ENCODE data around the gene EIF4EBP3.
"Not testable (repeated sequence)": the region's sequence is repeated elsewhere in the genome, so short reads cannot be mapped to it uniquely, and the experiment has no call there.

Gene EIF4EBP3

DNA sequence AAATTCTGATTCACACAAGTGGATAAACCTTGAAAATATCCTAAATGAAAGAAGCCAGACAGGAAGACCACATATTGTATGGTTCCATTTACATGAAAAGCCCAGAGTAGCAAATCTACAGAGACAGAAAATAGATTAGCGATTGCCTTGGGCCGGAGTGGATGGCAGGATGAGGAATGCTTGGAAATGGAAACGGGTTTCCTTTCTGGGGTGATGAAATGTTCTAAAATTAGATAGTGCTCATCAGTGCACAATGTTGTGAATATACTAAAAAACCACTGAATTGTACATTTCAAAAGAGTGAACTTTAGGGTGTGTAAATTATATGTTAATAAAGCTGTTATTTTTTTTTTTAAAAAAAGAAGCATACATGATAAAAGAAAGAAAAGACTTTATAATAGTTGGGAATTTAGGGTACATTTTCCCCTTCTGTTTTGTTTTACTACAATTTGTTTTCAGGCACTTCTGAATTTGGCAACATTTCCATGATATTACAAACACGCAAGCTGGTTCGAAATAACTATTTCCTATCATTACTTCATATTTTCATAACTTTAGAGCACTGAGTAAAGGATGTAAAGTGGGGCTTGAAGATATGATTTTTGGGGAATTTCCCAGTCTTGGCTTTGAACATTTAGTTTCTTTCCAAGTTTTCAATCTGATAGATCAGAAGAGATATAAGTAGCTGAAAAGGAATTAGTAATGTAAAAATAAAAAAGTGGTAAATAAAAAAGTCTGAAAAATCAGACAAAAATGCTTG, 41.0 kb downstream of the EIF4EBP3 start:
- no peaks in the 10 kb centered on the region for H3K4me1 Mint-ChIP-seq
- H3K4me3 Mint-ChIP-seq, result no peak overlapping the region

DNA sequence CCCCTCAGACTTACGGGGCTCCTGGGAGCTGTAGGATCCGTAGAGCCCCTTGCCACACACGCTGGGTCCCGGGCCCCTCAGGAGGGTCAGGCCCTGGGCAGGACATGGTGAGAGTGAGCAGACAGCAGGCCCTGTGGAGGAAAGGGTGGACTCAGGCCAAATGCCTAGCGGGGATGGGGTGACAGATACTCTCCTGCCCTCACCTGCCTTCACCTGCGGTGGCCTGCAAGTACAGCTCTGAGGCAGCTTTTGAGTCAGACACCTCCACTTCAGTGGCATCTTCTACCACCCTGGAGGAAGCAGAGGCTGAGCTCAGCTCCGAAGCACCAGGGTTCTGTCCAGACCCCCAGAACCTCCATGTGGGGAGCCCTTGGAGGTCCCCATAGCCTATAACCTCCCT, 43.4 kb downstream of the EIF4EBP3 start:
- no peaks in the 10 kb centered on the region for H3K4me1 Mint-ChIP-seq
- no peak overlapping the region for H3K4me3 Mint-ChIP-seq
- no peaks in the 10 kb centered on the region for H3K9me3 Mint-ChIP-seq
- H3K27me3 Mint-ChIP-seq, result no peaks in the 10 kb centered on the region
- H3K36me3 Mint-ChIP-seq, result no peaks in the 10 kb centered on the region
- no peak overlapping the region for H3K27ac Mint-ChIP-seq

More for the DNA sequence above, 41.0 kb downstream of the EIF4EBP3 start:
- H3K27ac Mint-ChIP-seq, result no peak overlapping the region
- no peaks in the 10 kb centered on the region for H3K9me3 Mint-ChIP-seq
- no peaks in the 10 kb centered on the region for H3K27me3 Mint-ChIP-seq
- no peaks in the 10 kb centered on the region for H3K36me3 Mint-ChIP-seq

DNA sequence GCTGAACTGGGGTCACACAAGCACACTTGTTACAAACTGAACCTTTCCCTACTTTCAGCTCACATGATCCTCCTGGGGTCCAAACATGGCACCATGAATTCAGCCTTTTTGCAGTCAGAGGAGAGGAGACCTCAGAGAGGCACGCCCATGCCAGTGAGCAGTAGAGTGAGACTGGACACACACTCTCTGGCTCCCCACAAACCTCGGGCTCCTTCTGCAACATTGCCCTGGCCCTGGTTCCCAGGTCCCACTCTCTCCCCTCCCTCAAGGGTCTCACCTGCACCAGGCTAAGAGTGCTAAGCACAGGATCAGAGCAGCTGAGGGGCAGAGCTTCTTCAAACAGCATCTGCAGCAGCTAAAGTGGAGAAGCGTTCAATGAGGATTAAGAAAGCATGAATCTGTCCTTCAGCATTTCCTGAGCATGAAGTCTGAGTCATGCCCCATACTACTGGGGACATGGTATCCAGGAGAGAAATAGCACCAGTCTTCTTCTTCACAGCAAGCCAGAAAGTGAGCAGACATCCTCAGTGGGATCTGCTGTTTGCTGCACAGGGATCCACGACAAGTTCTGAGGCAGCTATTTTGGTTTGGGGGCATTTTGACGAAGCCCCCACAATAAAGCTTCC, 44.4 kb downstream of the EIF4EBP3 start:
- no peaks in the 10 kb centered on the region for H3K9me3 Mint-ChIP-seq
- no peak overlapping the region for H3K27ac Mint-ChIP-seq
- H3K4me1 Mint-ChIP-seq, result no peaks in the 10 kb centered on the region
- no peak overlapping the region for H3K4me3 Mint-ChIP-seq
- no peaks in the 10 kb centered on the region for H3K36me3 Mint-ChIP-seq
- H3K27me3 Mint-ChIP-seq, result no peaks in the 10 kb centered on the region

DNA sequence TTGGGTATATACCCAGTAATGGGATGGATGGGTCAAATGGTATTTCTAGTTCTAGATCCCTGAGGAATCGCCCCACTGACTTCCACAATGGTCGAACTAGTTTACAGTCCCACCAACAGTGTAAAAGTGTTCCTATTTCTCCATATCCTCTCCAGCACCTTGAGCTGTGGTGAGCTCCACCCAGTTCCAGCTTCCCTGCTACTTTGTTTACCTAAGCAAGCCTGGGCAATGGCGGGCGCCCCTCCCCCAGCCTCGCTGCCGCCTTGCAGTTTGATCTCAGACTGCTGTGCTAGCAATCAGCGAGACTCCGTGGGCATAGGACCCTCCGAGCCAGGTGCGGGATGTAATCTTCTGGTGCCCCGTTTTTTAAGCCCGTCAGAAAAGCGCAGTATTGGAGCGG, 45.6 kb downstream of the EIF4EBP3 start:
- not testable (repeated sequence) for H3K27me3 Mint-ChIP-seq, H3K4me3 Mint-ChIP-seq, H3K4me1 Mint-ChIP-seq, H3K9me3 Mint-ChIP-seq, H3K36me3 Mint-ChIP-seq, H3K27ac Mint-ChIP-seq

DNA sequence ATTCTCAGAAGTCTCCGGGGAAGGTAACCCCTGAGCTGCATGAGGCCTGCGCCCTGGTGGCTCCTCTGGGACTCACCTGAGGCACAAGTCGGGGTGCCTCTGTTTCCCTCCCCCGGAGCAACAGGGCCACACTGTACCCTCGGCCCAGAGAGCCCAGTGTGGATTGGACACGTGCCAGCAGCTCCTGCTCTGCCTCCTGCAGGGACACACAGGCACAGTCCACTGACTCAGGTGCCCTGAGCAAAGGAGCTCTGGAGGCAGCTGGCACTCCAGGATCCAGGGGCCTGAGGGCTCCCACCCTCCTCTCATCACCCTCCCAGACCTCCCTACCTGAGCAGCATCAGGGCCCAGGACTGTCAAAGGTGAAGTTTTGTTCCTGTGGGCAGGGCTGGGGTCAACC, 46.7 kb downstream of the EIF4EBP3 start:
- H3K4me3 Mint-ChIP-seq, result no peak overlapping the region
- no peaks in the 10 kb centered on the region for H3K4me1 Mint-ChIP-seq
- H3K27ac Mint-ChIP-seq, result no peak overlapping the region
- H3K36me3 Mint-ChIP-seq, result peaks cover under 1% of the 10 kb centered on the region
- no peaks in the 10 kb centered on the region for H3K27me3 Mint-ChIP-seq
- H3K9me3 Mint-ChIP-seq, result no peaks in the 10 kb centered on the region

DNA sequence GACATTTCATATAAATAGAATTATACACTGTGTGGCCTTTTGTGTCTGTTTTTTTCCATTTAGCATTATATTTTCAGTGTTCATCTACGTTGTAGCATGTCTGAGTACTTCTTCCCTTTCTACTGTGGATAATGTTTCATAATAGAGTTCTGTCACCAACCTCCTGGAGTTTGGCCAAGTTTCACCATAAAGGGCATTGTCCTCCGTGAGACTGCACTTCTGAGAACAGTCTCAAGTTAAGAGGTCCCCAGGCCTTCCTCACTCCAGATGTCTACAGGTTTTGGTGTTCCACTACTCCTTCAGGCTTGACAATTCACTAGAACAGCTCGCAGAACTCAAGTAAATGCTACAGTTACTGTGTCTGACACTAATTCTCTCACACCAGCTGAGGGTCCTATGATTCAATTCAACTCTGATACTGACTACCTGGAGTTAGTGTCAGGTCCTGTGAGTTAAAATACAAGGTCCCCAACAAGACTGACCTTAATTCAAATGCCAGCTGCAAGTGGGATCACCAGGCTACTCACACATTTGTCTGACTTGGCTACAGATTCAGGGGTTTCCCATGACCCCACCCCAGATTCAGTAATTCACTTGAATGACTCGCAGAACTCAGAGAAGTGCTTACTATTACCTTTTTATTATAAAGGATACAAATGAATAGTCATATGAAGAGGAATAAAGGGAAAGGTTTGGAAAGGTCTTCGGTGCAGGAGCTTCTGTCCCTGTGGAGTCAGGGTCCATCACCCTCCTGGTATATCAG, 48.3 kb downstream of the EIF4EBP3 start:
- H3K36me3 Mint-ChIP-seq, result peaks cover 1% of the 10 kb centered on the region
- no peaks in the 10 kb centered on the region for H3K27me3 Mint-ChIP-seq
- H3K4me1 Mint-ChIP-seq, result no peaks in the 10 kb centered on the region
- H3K4me3 Mint-ChIP-seq, result no peak overlapping the region
- no peaks in the 10 kb centered on the region for H3K9me3 Mint-ChIP-seq
- H3K27ac Mint-ChIP-seq, result no peak overlapping the region

DNA sequence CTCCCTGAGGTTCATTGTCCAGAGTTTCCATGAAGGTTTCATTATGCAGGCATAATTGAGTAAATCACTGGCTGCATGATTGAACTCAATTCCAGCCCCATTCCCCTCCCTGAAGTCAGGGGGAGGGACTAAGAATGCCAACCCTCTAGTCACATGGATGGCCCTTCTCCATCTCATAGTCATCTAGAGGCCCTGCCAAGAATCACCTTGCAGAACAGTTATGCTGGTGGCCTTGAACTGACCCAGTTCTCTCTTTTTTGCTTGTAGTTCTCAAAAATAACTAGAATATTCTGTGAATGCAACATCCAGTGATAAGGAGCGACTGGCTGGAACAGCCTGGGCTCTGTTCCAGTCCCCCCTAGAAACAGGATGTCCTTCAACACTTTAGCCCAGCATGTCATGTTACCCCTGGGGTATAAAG, 48.9 kb downstream of the EIF4EBP3 start:
- peaks cover 1% of the 10 kb centered on the region for H3K36me3 Mint-ChIP-seq

GRCh38 chr5:140598836-140599235, 51.4 kb downstream of the EIF4EBP3 start:
- Mint-ChIP-seq H3K27ac (no peak overlapping the region), H3K36me3 (peaks cover 1% of the 10 kb centered on the region), H3K4me1 (no peaks in the 10 kb centered on the region), H3K9me3 (no peaks in the 10 kb centered on the region), H3K4me3 (no peak overlapping the region), H3K27me3 (no peaks in the 10 kb centered on the region)

More for the DNA sequence above, 48.9 kb downstream of the EIF4EBP3 start:
- H3K4me1 Mint-ChIP-seq, result no peaks in the 10 kb centered on the region
- H3K27ac Mint-ChIP-seq, result no peak overlapping the region
- no peaks in the 10 kb centered on the region for H3K9me3 Mint-ChIP-seq
- H3K27me3 Mint-ChIP-seq, result no peaks in the 10 kb centered on the region
- H3K4me3 Mint-ChIP-seq, result no peak overlapping the region
